Activated T-helper 1 cell treated with anti-CD3 and anti-CD28 coated beads, Interleukin-12 subunit alpha, Interleukin-12 subunit beta, Interleukin-2, Interleukin-4 antibody, amounts not matched to agents 30 ng/mL and 10 ng/mL and 1 ng/mL, durations not matched to agents 14 hours and 24 hours and 36 hours (primary cell): Measurements from ENCODE around the gene OR5M8. TPM values are rescaled to one million over a fixed set of nuclear protein-coding genes. Genes with fewer than 3 reads are reported as not detected.

Source experiments
- total RNA-seq: library from RNA; stranded (reverse); gene quantifications from 2 replicates; pipeline ENCODE4 v1.2.3, GENCODE V29; 2022

Gene OR5M8
- total RNA-seq, 1 donor from 2014 or later = not detected

Other genes starting within 250 kb of the OR5M8 start
- not detected in 2 replicates for gene OR5T3, start 239.1 kb downstream of the OR5M8 start, total RNA-seq
- gene OR5T1, start 217.2 kb downstream of the OR5M8 start, total RNA-seq = not detected in 2 replicates
- not detected in 2 replicates for gene OR8H1, start 199.1 kb downstream of the OR5M8 start, total RNA-seq
- gene OR8K3, start 176.2 kb downstream of the OR5M8 start, total RNA-seq = not detected in 2 replicates
- not detected in 2 replicates for gene OR8K1, start 145.3 kb downstream of the OR5M8 start, total RNA-seq
- gene OR8J1, start 137.1 kb downstream of the OR5M8 start, total RNA-seq = not detected in 2 replicates
- gene OR8U1, start 115.7 kb downstream of the OR5M8 start, total RNA-seq = not detected in 2 replicates
- not detected in 2 replicates for gene OR5AL1, start 78.7 kb downstream of the OR5M8 start, total RNA-seq
- not detected in 2 replicates for gene OR5M3, start 18.0 kb downstream of the OR5M8 start, total RNA-seq
- not detected in 2 replicates for gene OR5M11, start 51.9 kb upstream of the OR5M8 start, total RNA-seq
- not detected in 2 replicates for gene OR5M10, start 86.4 kb upstream of the OR5M8 start, total RNA-seq
- gene OR5M1, start 123.5 kb upstream of the OR5M8 start, total RNA-seq = not detected in 2 replicates
- gene OR5AP2, start 151.1 kb upstream of the OR5M8 start, total RNA-seq = not detected in 2 replicates
- gene OR5AR1, start 172.3 kb upstream of the OR5M8 start, total RNA-seq = not detected in 2 replicates
- not detected in 2 replicates for gene OR9G1, start 207.7 kb upstream of the OR5M8 start, total RNA-seq